Measurements from ENCODE around the gene VAPA. TPM values are rescaled to one million over a fixed set of nuclear protein-coding genes. Genes with fewer than 3 reads are reported as not detected.

The VAPA gene
- total RNA-seq, 1 donor from 2014 or later = 169 TPM

DNA sequence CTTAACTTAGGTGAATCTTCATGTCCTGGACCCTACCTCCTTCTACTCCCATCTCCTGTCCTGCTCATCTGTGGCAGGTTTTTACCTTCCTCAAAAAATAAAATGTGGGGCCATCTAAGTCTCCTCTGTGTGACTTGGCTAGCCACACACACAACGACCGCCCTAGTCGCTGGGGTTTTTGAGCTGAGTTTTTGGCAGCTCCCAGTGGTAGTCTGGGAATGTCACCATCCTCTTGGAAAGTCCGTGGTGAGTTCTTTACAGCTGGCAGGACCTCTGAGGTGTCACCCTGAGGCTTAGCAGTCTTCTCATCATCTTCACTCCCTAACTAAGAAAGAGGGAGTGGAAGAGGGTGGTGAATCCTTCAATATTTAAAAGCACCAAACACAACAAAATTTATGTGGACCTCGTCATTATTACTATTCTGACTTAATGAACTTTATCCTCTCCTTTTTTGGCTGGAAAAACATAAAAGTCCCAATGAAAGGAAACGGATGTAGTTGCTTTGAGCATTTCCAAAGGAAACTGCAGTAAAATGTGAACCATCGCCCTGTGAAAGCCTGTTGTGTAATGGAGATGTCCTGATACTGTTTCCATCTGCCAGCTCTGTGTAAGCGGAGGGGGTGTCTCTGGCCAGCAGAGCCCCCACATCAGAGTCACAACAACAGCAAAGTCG lies 78.6 kb downstream of the VAPA start:
- no peak for TF ChIP-seq CTCF (conservative IDR thresholded peaks at IDR 0.05; ENCODE audit: low read depth, low read length)
- DNase-seq (ENCODE audit: low read depth) = no peak
- no peak overlapping the region for H3K4me3 ChIP-seq (ENCODE audit: low read depth, low read length)

DNA sequence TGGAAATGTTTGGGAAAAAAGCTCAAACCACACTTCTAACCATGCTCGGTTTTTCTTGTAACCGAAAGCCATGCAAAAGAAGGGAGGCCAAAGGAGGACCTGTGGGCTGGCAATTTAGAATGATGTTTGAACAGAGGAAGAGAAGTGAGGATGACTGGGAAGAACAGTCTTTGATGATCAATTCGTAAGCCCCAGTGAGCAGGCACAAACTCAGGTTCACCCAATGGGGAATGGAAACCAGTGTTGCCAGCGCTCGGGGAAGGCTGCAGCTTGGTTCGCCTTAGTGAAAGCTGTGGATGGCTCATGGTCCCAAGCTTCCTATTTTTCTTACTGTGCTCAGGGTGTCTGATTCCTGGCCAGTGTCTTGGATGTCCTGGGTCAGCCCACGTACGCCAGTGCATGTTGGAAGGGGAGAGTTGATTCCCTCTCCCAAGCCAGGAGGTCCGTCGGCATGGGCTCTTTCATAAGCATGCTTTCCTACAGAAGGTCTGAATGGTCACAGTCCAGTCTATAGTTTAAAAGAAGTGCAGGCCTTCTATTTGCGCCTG lies 79.2 kb downstream of the VAPA start:
- TF ChIP-seq CTCF (conservative IDR thresholded peaks at IDR 0.05; ENCODE audit: low read depth, low read length) = no peak
- no peak for DNase-seq (ENCODE audit: low read depth)
- H3K4me3 ChIP-seq (ENCODE audit: low read depth, low read length) = no peak overlapping the region

DNA sequence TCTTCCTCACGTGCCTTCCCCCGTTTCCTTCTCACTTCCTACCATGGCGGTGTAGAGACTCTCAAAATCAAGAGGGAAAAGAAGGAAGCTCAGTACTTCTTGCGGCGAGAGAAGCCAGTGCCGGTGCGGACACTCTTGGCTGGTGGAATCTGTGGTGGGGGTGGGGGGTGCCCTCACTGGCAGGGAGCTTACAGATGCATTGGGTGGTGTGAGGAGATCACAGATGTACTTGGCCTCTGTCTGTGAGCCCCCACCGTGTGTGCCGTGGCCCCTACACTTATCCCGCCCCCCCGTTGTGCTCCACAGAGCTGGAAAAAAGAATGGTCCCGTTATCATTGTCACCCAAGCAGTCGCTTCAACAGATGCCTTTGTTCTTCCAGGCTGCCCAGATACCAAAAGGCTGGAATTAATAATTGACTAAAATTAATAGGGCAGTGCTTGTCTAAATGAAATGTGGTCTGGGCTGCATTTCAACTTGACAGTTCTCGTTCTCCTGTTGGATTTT lies 79.8 kb downstream of the VAPA start:
- H3K4me3 ChIP-seq (ENCODE audit: low read depth, low read length) = peak overlapping the region; percentile 27
- TF ChIP-seq CTCF (conservative IDR thresholded peaks at IDR 0.05; ENCODE audit: low read depth, low read length) = no peak
- no peak for DNase-seq (ENCODE audit: low read depth)

DNA sequence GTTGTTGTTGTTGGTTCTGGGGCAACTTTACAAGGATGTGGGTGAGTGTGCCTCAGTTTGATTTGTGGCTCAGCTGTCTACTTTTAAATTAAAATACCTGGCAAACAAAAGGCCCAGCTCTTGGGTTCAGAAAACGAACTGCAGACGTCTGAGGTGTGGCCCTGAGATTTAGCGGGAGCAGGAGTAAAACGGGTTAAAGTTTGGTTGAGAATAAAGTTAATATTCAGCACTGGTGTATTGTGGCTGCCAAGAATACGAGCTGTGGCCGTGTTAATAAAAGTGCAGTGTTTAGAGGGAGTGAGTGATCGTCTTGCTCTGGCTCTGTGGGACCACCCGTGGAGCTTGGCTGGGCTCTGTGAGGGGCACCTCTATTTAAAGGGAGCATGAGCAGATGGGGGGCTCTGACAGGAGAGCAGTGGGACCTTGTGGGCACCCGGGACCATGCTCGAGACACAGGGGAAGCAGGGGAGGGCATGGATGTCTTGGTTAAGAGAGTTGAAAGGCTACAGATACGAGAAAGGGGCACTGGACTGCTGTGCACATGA lies 80.3 kb downstream of the VAPA start:
- DNase-seq (ENCODE audit: low read depth) = no peak
- no peak for TF ChIP-seq CTCF (conservative IDR thresholded peaks at IDR 0.05; ENCODE audit: low read depth, low read length)
- peak overlapping the region; percentile 27 for H3K4me3 ChIP-seq (ENCODE audit: low read depth, low read length)

DNA sequence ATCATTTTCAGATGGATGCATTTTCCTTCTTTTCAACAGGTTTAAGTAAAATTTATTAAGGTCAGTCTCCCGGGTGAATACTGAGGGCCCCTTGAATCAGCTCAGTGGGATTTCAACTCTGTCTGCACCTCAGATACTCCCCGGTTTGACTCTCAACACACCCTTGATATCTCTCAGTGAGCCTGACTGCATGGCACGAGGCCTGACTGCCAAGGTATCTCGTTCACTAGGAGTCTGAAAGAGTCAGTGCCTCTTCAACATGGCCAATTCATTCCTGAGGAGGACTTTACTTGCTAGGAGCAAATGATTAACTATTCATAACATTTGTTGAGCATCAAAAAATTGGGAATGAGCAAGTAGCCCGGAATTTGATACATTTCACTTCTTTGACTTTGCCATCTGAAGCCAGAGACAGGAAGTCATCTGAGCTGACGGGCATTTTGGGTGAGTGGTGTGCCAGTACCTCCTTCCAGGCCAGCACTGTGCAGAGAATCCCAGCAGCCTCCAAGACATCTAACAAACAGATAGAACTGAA lies 81.0 kb downstream of the VAPA start:
- DNase-seq (ENCODE audit: low read depth) = no peak
- TF ChIP-seq CTCF (conservative IDR thresholded peaks at IDR 0.05; ENCODE audit: low read depth, low read length) = no peak
- no peak overlapping the region for H3K4me3 ChIP-seq (ENCODE audit: low read depth, low read length)

DNA sequence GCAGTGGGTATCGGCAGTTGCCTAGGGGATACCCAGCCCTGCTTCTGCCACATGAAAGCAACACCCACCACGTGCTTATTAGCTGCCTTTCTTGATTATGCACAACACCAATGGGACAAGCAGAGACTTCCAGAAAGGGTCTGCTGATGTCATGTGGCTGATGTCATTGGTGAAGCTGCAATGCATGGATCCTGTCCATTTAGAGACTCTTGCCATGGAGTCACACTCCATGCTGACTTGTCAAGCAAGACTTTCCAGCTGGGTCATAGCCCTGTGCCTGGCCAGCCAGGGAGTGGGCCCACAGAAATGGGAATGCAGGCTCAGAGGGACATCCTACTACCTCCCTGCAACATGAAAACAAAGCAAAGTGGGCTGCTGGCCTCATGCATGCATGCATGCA lies 81.8 kb downstream of the VAPA start:
- H3K4me3 ChIP-seq (ENCODE audit: low read depth, low read length) = no peak overlapping the region
- TF ChIP-seq CTCF (conservative IDR thresholded peaks at IDR 0.05; ENCODE audit: low read depth, low read length) = no peak
- no peak for DNase-seq (ENCODE audit: low read depth)

All from epithelial cell of proximal tubule (primary cell).